Nephron (organoid): ENCODE results near the gene MFSD2A.

ENCODE experiments used
- H3K27ac Mint-ChIP-seq, 3 experiments: 2 replicates each; pipeline ENCODE4 v1.8.0; 2020; ENCODE audit warnings: mixed read lengths in 3 of 3, mild to moderate bottlenecking in 2 of 3, moderate library complexity in 1 of 3
- H3K27me3 Mint-ChIP-seq: 2 replicates; pipeline ENCODE4 v1.8.0; 2021; ENCODE audit warnings: low read depth, mild to moderate bottlenecking, moderate library complexity, mixed read lengths
- H3K36me3 Mint-ChIP-seq: 2 replicates; pipeline ENCODE4 v1.8.0; 2020; ENCODE audit warnings: low read depth, mixed read lengths
- H3K4me1 Mint-ChIP-seq: 2 replicates; pipeline ENCODE4 v1.8.0; 2020; ENCODE audit warnings: mixed read lengths
- H3K4me3 Mint-ChIP-seq, 3 experiments: 2 replicates each; pipeline ENCODE4 v1.8.0; 2020; ENCODE audit warnings: mild to moderate bottlenecking in 3 of 3, mixed read lengths in 3 of 3, moderate library complexity in 2 of 3
- H3K9me3 Mint-ChIP-seq: 2 replicates; pipeline ENCODE4 v1.8.0; 2020; ENCODE audit warnings: mixed read lengths
- TF ChIP-seq, protein P1 (sequence below), 3 experiments: fragments of 200-600 bp; sonication (generic); IDR thresholded peaks; one replicate each; pipeline ENCODE4 v1.5.0; 2021; ENCODE audit warnings: antibody characterized with exemption in 3 of 3; ENCODE audit not compliant: unreplicated experiment in 3 of 3

Gene MFSD2A

GRCh38 chr1:39955547-39956539 lies 898 bp downstream of the MFSD2A start:
- Mint-ChIP-seq H3K36me3 (no peaks in the 10 kb centered on the region), H3K27me3 (peaks cover 49% of the 10 kb centered on the region), H3K4me1 (peaks cover 43% of the 10 kb centered on the region), H3K4me3 (peak overlapping the region; percentile 88 to 94 (median 90)), H3K27ac (no peak overlapping the region), H3K9me3 (no peaks in the 10 kb centered on the region)
- TF ChIP-seq, protein P1, sequence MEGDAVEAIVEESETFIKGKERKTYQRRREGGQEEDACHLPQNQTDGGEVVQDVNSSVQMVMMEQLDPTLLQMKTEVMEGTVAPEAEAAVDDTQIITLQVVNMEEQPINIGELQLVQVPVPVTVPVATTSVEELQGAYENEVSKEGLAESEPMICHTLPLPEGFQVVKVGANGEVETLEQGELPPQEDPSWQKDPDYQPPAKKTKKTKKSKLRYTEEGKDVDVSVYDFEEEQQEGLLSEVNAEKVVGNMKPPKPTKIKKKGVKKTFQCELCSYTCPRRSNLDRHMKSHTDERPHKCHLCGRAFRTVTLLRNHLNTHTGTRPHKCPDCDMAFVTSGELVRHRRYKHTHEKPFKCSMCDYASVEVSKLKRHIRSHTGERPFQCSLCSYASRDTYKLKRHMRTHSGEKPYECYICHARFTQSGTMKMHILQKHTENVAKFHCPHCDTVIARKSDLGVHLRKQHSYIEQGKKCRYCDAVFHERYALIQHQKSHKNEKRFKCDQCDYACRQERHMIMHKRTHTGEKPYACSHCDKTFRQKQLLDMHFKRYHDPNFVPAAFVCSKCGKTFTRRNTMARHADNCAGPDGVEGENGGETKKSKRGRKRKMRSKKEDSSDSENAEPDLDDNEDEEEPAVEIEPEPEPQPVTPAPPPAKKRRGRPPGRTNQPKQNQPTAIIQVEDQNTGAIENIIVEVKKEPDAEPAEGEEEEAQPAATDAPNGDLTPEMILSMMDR (IDR thresholded peaks at IDR 0.05; ENCODE audit: unreplicated experiment in 3 of 3) = no peak

DNA sequence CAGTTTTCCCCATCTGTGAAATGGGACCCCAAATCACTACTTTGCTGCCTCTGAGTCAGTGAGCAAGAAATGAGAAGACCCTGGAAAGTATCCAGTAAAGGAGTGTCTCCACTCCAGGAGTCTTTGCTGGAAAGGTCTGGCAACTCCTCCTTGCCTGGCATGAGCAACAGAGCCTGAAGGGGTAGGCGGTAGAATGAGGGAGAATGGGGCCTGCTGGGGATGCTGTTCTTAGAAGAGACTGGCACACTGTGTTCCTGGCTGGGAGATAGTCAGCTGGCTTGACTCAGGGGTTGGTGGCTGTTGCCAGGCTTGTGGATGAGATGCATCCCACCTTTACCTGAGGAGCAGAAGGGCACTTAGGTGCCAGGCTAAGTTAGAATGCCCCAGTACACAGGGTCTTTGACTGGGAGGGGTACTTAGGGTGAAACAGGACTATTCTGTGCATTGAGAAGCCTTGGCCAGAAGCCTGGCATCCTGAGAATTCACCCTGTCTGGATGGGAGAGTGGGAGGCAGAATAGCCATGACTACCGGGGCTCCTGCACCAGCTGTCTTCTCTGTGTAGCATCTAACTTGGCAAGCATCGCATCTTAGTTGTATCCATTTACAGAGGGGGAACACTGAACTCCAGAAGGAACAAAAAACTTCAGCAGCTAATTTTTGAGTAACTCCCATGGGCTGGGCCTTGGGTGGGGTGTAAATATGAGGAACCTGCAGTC lies 2.5 kb downstream of the MFSD2A start:
- Mint-ChIP-seq H3K27me3 (peaks cover 47% of the 10 kb centered on the region), H3K4me1 (peaks cover 46% of the 10 kb centered on the region), H3K36me3 (peaks cover 6% of the 10 kb centered on the region), H3K9me3 (no peaks in the 10 kb centered on the region), H3K4me3 (peak overlapping the region in 2 of 3 experiments; percentile 46 to 66), H3K27ac (peak overlapping the region in 2 of 3 experiments; percentile 38 to 51)
- TF ChIP-seq, protein P1 (IDR thresholded peaks at IDR 0.05; ENCODE audit: unreplicated experiment in 3 of 3) = no peak

GRCh38 chr1:39958403-39959200 lies 3.7 kb downstream of the MFSD2A start:
- Mint-ChIP-seq H3K9me3 (no peaks in the 10 kb centered on the region), H3K4me1 (peaks cover 43% of the 10 kb centered on the region), H3K27ac (peak overlapping the region in 1 of 3 experiments; percentile 38), H3K27me3 (peaks cover 40% of the 10 kb centered on the region), H3K36me3 (peaks cover 6% of the 10 kb centered on the region), H3K4me3 (no peak overlapping the region)
- TF ChIP-seq, protein P1 (IDR thresholded peaks at IDR 0.05; ENCODE audit: unreplicated experiment in 3 of 3) = no peak

DNA sequence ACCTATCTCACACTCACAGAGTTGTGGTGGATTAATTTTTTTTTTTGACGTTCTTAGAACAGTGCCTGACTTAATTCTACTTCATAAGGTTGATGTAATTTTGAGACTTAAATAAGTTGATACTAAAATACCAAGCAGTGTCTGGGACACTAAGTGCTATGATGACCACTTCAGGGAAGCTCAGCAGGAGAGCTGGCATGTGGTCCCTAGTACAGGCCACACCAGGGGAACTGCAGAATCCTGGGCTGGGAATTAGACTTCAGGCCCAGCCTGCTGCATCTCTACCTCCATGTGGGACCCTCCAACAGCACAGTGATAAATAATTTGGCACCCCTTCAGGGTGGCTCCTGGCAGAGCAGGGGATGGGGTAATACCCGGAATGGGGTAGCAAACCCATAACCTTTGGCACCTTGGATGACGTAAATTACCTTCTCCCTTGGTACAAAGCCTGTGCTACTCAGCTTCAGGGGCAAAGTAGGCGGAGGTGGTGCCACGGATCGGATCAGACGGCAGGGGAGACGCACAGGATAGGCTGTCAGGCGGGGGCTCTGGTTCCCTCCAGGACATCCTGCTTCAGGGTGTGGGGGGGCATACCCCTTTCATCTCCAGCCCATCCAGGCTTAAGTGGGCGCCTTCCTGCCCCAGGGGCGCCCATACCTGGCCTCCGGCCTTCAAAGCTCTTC lies 4.8 kb downstream of the MFSD2A start:
- Mint-ChIP-seq H3K27ac (no peak overlapping the region), H3K4me3 (no peak overlapping the region), H3K36me3 (peaks cover 6% of the 10 kb centered on the region), H3K4me1 (peaks cover 37% of the 10 kb centered on the region), H3K27me3 (peaks cover 37% of the 10 kb centered on the region), H3K9me3 (no peaks in the 10 kb centered on the region)
- TF ChIP-seq, protein P1 (IDR thresholded peaks at IDR 0.05; ENCODE audit: unreplicated experiment in 3 of 3) = no peak

- no peak overlapping the region for H3K27ac Mint-ChIP-seq
- no peaks in the 10 kb centered on the region for H3K9me3 Mint-ChIP-seq
- peaks cover 6% of the 10 kb centered on the region for H3K36me3 Mint-ChIP-seq
- peaks cover 32% of the 10 kb centered on the region for H3K4me1 Mint-ChIP-seq
- TF ChIP-seq, protein P1 (IDR thresholded peaks at IDR 0.05; ENCODE audit: unreplicated experiment in 3 of 3) = no peak
- H3K27me3 Mint-ChIP-seq = peaks cover 32% of the 10 kb centered on the region
- no peak overlapping the region for H3K4me3 Mint-ChIP-seq
Observed at GRCh38 chr1:39960431-39960958, 5.5 kb downstream of the MFSD2A start.
